A673 (cell line): Measurements from ENCODE around the gene ZCCHC24. TPM values are rescaled to one million over a fixed set of nuclear protein-coding genes. Genes with fewer than 3 reads are reported as not detected.

Experiments
- BruUV-seq: library from RNA; stranded (reverse); fragments of 400-500 nt; replicated peaks from 2 replicates; lab custom pipeline; 2021; lab: Mats Ljungman, UMichigan
- CTCF ChIA-PET: fragments of 300-600 bp; sonication (Branson Sonifier 250); formaldehyde crosslinking; loops from one replicate; lab custom pipeline; 2022; ENCODE audit warnings: antibody characterized with exemption; lab: Charles Lee
- POLR2A ChIA-PET: fragments of 300-600 bp; sonication (Branson Sonifier 250); formaldehyde crosslinking; loops from one replicate; lab custom pipeline; 2022; ENCODE audit warnings: antibody characterized with exemption; ENCODE audit not compliant: low non-redundant PET; lab: Charles Lee
- DNase-seq: peaks from one replicate; pipeline ENCODE4 v3.0.0-alpha.2; 2015; ENCODE audit warnings: low spot score
- H3K27ac ChIP-seq: fragments of 200-600 bp; sonication (generic); 2 replicates; pipeline ENCODE4 v1.5.1; 2016; ENCODE audit warnings: mixed run types, low read depth, mild to moderate bottlenecking, mixed read lengths, antibody characterized with exemption, low read length; ENCODE audit not compliant: poor library complexity, severe bottlenecking
- H3K27me3 ChIP-seq: fragments of 200-600 bp; sonication (generic); replicated peaks from 2 replicates; pipeline ENCODE4 v1.6.1; 2017; ENCODE audit warnings: mixed run types, low read depth, mild to moderate bottlenecking, mixed read lengths, antibody characterized with exemption, low read length; ENCODE audit not compliant: insufficient read depth, poor library complexity
- H3K36me3 ChIP-seq: fragments of 200-600 bp; sonication (generic); 2 replicates; pipeline ENCODE4 v1.6.1; 2016; ENCODE audit warnings: mixed run types, mild to moderate bottlenecking, mixed read lengths, antibody characterized with exemption, low read length; ENCODE audit not compliant: insufficient read depth, poor library complexity, severe bottlenecking
- H3K4me1 ChIP-seq: fragments of 200-600 bp; sonication (generic); 2 replicates; pipeline ENCODE4 v1.6.1; 2017; ENCODE audit warnings: mixed run types, mild to moderate bottlenecking, mixed read lengths, antibody characterized with exemption, low read length; ENCODE audit not compliant: insufficient read depth, poor library complexity, severe bottlenecking
- H3K4me3 ChIP-seq: fragments of 200-600 bp; sonication (generic); 2 replicates; pipeline ENCODE4 v1.5.1; 2016; ENCODE audit warnings: low read depth, mixed run types, mild to moderate bottlenecking, mixed read lengths, low read length; ENCODE audit not compliant: poor library complexity, severe bottlenecking
- H3K9me3 ChIP-seq: fragments of 200-600 bp; sonication (generic); 2 replicates; pipeline ENCODE4 v1.6.1; 2016; ENCODE audit warnings: mixed run types, low read depth, mild to moderate bottlenecking, mixed read lengths, antibody characterized with exemption, low read length; ENCODE audit not compliant: poor library complexity, severe bottlenecking
- EZH2 ChIP-seq: fragments of 200-600 bp; sonication (generic); IDR thresholded peaks from 2 replicates; pipeline ENCODE4 v1.6.1; 2017; ENCODE audit warnings: borderline replicate concordance, low read depth, mild to moderate bottlenecking, mixed read lengths, antibody characterized with exemption, low read length; ENCODE audit not compliant: poor library complexity, severe bottlenecking
- intact Hi-C: fragments of 100-400 bp; cut with micrococcal nuclease; formaldehyde crosslinking; loops from one replicate; pipeline ENCODE4 v1.10.0; 2022; ENCODE audit not compliant: unreplicated experiment
- total RNA-seq: library from RNA; stranded (reverse); gene quantifications from 2 replicates; pipeline ENCODE4 v1.2.3, GENCODE V29; 2021
- TF ChIP-seq, protein P1 (sequence below): fragments of 300-800, 200-600 bp; sonication (generic); conservative IDR thresholded peaks from 2 replicates; pipeline ENCODE4 v1.5.1; 2017; ENCODE audit warnings: low read depth, mild to moderate bottlenecking, antibody characterized with exemption, low read length, moderate library complexity, mixed read lengths

The ZCCHC24 gene
- total RNA-seq, 1 experiment from 2014 or later: 9.8 TPM

DNA sequence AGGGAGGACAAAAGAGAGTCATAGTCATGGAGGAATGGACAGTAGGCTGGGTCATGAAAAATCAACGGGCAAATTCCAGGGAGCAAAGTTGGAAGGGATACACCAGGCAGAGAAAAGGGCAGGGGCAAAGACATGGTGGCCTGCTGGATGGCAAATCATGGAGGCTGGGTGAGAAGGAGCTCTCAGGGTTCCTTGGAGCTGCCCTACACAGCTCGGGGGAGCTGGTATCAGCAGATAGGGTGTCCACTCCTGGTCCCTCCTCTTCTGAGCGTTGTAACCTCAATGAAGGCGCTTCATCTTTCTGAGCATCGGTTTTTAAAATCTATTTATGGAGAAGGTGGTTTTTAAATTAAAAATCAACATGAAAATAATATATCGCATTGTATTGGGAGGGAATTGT is 39.1 kb upstream of the ZCCHC24 start:
- no peak overlapping the region for H3K27ac ChIP-seq
- H3K4me1 ChIP-seq: peaks cover 9% of the 10 kb centered on the region
- no TSS peak for BruUV-seq
- H3K27me3 ChIP-seq: no peaks in the 10 kb centered on the region
- ChIA-PET POLR2A (no interaction called here), CTCF (no interaction called here)
- H3K9me3 ChIP-seq: no peaks in the 10 kb centered on the region
- TF ChIP-seq, protein P1, sequence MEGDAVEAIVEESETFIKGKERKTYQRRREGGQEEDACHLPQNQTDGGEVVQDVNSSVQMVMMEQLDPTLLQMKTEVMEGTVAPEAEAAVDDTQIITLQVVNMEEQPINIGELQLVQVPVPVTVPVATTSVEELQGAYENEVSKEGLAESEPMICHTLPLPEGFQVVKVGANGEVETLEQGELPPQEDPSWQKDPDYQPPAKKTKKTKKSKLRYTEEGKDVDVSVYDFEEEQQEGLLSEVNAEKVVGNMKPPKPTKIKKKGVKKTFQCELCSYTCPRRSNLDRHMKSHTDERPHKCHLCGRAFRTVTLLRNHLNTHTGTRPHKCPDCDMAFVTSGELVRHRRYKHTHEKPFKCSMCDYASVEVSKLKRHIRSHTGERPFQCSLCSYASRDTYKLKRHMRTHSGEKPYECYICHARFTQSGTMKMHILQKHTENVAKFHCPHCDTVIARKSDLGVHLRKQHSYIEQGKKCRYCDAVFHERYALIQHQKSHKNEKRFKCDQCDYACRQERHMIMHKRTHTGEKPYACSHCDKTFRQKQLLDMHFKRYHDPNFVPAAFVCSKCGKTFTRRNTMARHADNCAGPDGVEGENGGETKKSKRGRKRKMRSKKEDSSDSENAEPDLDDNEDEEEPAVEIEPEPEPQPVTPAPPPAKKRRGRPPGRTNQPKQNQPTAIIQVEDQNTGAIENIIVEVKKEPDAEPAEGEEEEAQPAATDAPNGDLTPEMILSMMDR: no peak
- no peak for TF ChIP-seq EZH2
- no peaks in the 10 kb centered on the region for H3K36me3 ChIP-seq
- intact Hi-C loops: no loop called here
- no peak overlapping the region for H3K4me3 ChIP-seq
- no peak for DNase-seq

- ChIA-PET CTCF (no interaction called here), POLR2A (no interaction called here)
- no TSS peak for BruUV-seq
Measured at GRCh38 chr10:79483948-79484347, 38.5 kb upstream of the ZCCHC24 start.

DNA sequence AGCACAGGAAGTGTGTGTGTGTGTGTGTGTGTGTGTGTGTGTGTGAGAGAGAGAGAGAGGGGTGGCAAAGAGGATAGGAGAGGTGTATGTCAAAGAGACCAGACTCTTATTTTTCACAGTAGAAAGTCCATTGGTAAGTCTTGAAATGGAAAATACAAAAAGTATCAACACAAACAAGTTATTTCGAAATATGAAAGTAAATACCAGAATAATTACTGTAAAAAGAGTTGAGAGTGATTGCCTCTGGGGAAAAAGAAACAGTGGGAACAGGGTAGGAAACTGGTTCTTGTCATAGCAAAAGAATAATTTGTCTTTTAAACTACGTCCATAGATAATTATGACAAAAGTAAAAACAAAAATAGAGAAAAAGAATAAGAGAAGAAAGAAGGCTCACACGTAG is 37.9 kb upstream of the ZCCHC24 start:
- Histone ChIP-seq H3K27ac (no peak overlapping the region), H3K4me1 (peaks cover 9% of the 10 kb centered on the region), H3K4me3 (no peak overlapping the region), H3K27me3 (no peaks in the 10 kb centered on the region), H3K36me3 (no peaks in the 10 kb centered on the region), H3K9me3 (no peaks in the 10 kb centered on the region)
- DNase-seq: no peak
- no peak for TF ChIP-seq EZH2
- TF ChIP-seq, protein P1: no peak
- ChIA-PET POLR2A (no interaction called here), CTCF (no interaction called here)
- no TSS peak for BruUV-seq
- intact Hi-C loops: no loop called here

More at GRCh38 chr10:79483948-79484347, 38.5 kb upstream of the ZCCHC24 start:
- TF ChIP-seq, protein P1: no peak
- no peak for TF ChIP-seq EZH2
- intact Hi-C loops: no loop called here
- Histone ChIP-seq H3K27me3 (no peaks in the 10 kb centered on the region), H3K36me3 (no peaks in the 10 kb centered on the region), H3K4me1 (peaks cover 9% of the 10 kb centered on the region), H3K9me3 (no peaks in the 10 kb centered on the region), H3K27ac (no peak overlapping the region), H3K4me3 (no peak overlapping the region)
- peak; percentile 42 for DNase-seq
